Measurements from ENCODE around the gene RAB4A.
"Not testable (repeated sequence)": the region's sequence is repeated elsewhere in the genome, so short reads cannot be mapped to it uniquely, and the experiment has no call there.

GRCh38 chr1:229327765-229328164 lies 56.9 kb downstream of the RAB4A start:
- not testable (repeated sequence) for TF ChIP-seq PAX5 (IDR thresholded peaks at IDR 0.05; ENCODE audit: insufficient read depth, low read length, severe bottlenecking); POLR2AphosphoS5 (IDR thresholded peaks at IDR 0.05; ENCODE audit: low read depth, low read length); POLR2A (IDR thresholded peaks at IDR 0.05; ENCODE audit: low read depth, low read length)
